Fibroblast of skin of left quadriceps (primary cell): ENCODE measurements around the gene STIM2.
"Not testable (repeated sequence)": the region's sequence is repeated elsewhere in the genome, so short reads cannot be mapped to it uniquely, and the experiment has no call there.

Source experiments
- DNase-seq, 2 experiments: peaks; one replicate each; pipeline ENCODE4 v3.0.0-alpha.2; 2013; ENCODE audit warnings: low read depth in 2 of 2

The STIM2 gene

GRCh38 chr4:26953366-26953765 is 92.7 kb downstream of the STIM2 start:
- DNase-seq = no peak

GRCh38 chr4:26953770-26954423 is 93.3 kb downstream of the STIM2 start:
- DNase-seq = no peak

GRCh38 chr4:26955241-26955640 is 94.6 kb downstream of the STIM2 start:
- DNase-seq = no peak

GRCh38 chr4:26958925-26959653 is 98.4 kb downstream of the STIM2 start:
- no peak for DNase-seq

GRCh38 chr4:26959654-26960047 is 99.0 kb downstream of the STIM2 start:
- no peak for DNase-seq

- DNase-seq = no peak
Observed at GRCh38 chr4:26962720-26963119, 102.1 kb downstream of the STIM2 start.

GRCh38 chr4:26964512-26964911 is 103.9 kb downstream of the STIM2 start:
- DNase-seq = no peak

GRCh38 chr4:26964994-26965393 is 104.4 kb downstream of the STIM2 start:
- no peak for DNase-seq

GRCh38 chr4:26975464-26976181 is 115.0 kb downstream of the STIM2 start:
- DNase-seq = not testable (repeated sequence)

GRCh38 chr4:26978387-26979053 is 117.9 kb downstream of the STIM2 start:
- DNase-seq = no peak

GRCh38 chr4:26984896-26985295 is 124.3 kb downstream of the STIM2 start:
- DNase-seq = no peak

GRCh38 chr4:26985873-26986272 is 125.2 kb downstream of the STIM2 start:
- no peak for DNase-seq

GRCh38 chr4:26987191-26987590 is 126.5 kb downstream of the STIM2 start:
- DNase-seq = no peak

- DNase-seq = no peak
Observed at GRCh38 chr4:26991057-26991456, 130.4 kb downstream of the STIM2 start.

GRCh38 chr4:26992657-26993361 is 132.2 kb downstream of the STIM2 start:
- DNase-seq = no peak

GRCh38 chr4:26993539-26993938 is 132.9 kb downstream of the STIM2 start:
- no peak for DNase-seq

- no peak for DNase-seq
Observed at GRCh38 chr4:26993967-26994366, 133.3 kb downstream of the STIM2 start.

- DNase-seq = no peak
Observed at GRCh38 chr4:26995316-26995715, 134.7 kb downstream of the STIM2 start.

- no peak for DNase-seq
Observed at GRCh38 chr4:26996745-26997144, 136.1 kb downstream of the STIM2 start.

- no peak for DNase-seq
Observed at GRCh38 chr4:26999689-27000088, 139.0 kb downstream of the STIM2 start.

GRCh38 chr4:27000122-27000521 is 139.5 kb downstream of the STIM2 start:
- DNase-seq = no peak

GRCh38 chr4:27000820-27001219 is 140.2 kb downstream of the STIM2 start:
- DNase-seq = no peak
